Smooth muscle cell (in vitro differentiated cells): ENCODE measurements around the gene ART3. TPM values are rescaled to one million over a fixed set of nuclear protein-coding genes. Genes with fewer than 3 reads are reported as not detected.

Source experiments
- DNase-seq: peaks from one replicate; lab custom pipeline; 2025; ENCODE audit not compliant: unreplicated experiment; lab: John Stamatoyannopoulos, UW
- H2AFZ ChIP-seq: fragments of 200-600 bp; sonication (generic); 2 replicates; pipeline ENCODE4 v1.6.0; 2016; ENCODE audit warnings: antibody characterized with exemption, low read depth, mild to moderate bottlenecking
- H3F3A ChIP-seq: fragments of 200-600 bp; sonication (generic); 2 replicates; pipeline ENCODE4 v1.6.0; 2017; ENCODE audit warnings: antibody characterized with exemption, low read depth
- H3K27ac ChIP-seq: fragments of 200-600 bp; sonication (generic); 2 replicates; pipeline ENCODE4 v1.5.1; 2016; ENCODE audit warnings: low read depth, mild to moderate bottlenecking
- H3K27me3 ChIP-seq: fragments of 200-600 bp; sonication (generic); 2 replicates; pipeline ENCODE4 v1.6.1; 2016; ENCODE audit warnings: low read depth, mild to moderate bottlenecking
- H3K36me3 ChIP-seq: fragments of 200-600 bp; sonication (generic); 2 replicates; pipeline ENCODE4 v1.5.1; 2016; ENCODE audit warnings: low read depth
- H3K4me1 ChIP-seq: fragments of 200-600 bp; sonication (generic); 2 replicates; pipeline ENCODE4 v1.5.1; 2016; ENCODE audit warnings: low read depth
- H3K4me2 ChIP-seq: fragments of 200-600 bp; sonication (generic); 2 replicates; pipeline ENCODE4 v1.6.0; 2016; ENCODE audit warnings: mild to moderate bottlenecking
- H3K4me3 ChIP-seq: fragments of 200-600 bp; sonication (generic); 2 replicates; pipeline ENCODE4 v1.5.1; 2016; ENCODE audit warnings: mild to moderate bottlenecking
- H3K79me2 ChIP-seq: fragments of 200-600 bp; sonication (generic); 2 replicates; pipeline ENCODE4 v1.6.0; 2016; ENCODE audit warnings: low read depth, mild to moderate bottlenecking
- H3K9ac ChIP-seq: fragments of 200-600 bp; sonication (generic); 2 replicates; pipeline ENCODE4 v1.6.0; 2016; ENCODE audit warnings: low read depth
- H3K9me3 ChIP-seq: fragments of 200-600 bp; sonication (generic); replicated peaks from 2 replicates; pipeline ENCODE4 v1.5.1; 2016; ENCODE audit warnings: low read depth
- H4K20me1 ChIP-seq: fragments of 200-600 bp; sonication (generic); 2 replicates; pipeline ENCODE4 v1.6.0; 2016; ENCODE audit warnings: low read depth
- WGBS: methylation state at CpG from one replicate; pipeline ENCODE4 v1.1.7; 2016; ENCODE audit warnings: low lambda C conversion rate; 5-methylcytosine and 5-hydroxymethylcytosine counted together
- polyA plus RNA-seq: library from polyadenylated mRNA; unstranded; fragments of >200 nt; fragmentation: Nextera tagmentation; extraction: Ambion mirVana; gene quantifications from 2 replicates; pipeline ENCODE4 v1.2.1, GENCODE V29; 2016
- total RNA-seq: library from RNA; depleted of rRNA; stranded (reverse); fragments of >200 nt; gene quantifications from 2 replicates; pipeline ENCODE4 v1.2.3, GENCODE V29; 2014
- TF ChIP-seq, protein P1 (sequence below): fragments of 200-600 bp; sonication (generic); IDR thresholded peaks from 2 replicates; pipeline ENCODE4 v1.5.1; 2017; ENCODE audit warnings: borderline replicate concordance, mild to moderate bottlenecking, antibody characterized with exemption; ENCODE audit not compliant: insufficient read depth, poor library complexity, severe bottlenecking

ART3 gene
- total and polyA plus RNA-seq, 2 experiments from 2014 or later, result 0.93 TPM; not detected in 1

DNA sequence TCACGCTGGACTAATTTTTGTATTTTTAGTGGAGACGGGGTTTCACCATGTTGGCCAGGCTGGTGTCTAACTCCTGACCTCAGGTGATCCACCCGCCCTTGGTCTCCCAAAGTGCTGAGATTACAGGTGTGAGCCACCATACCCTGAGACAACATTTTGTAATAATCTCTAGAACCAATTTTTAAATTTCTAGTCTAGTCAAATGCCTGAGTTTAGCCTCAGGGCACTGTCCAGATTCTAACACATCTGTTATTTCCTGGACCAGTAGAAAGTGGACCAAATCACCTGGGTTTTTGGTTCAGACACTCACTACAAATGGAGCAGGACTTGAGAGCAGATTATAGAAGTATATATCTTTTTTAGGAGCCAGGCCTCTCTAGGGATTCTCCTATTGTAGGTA is 21.6 kb downstream of the ART3 start:
- H3F3A ChIP-seq, result no peaks in the 10 kb centered on the region
- H3K79me2 ChIP-seq, result no peaks in the 10 kb centered on the region
- no peak overlapping the region for H2AFZ ChIP-seq
- H3K4me2 ChIP-seq, result no peak overlapping the region
- no peaks in the 10 kb centered on the region for H3K4me1 ChIP-seq
- no peak overlapping the region for H3K27ac ChIP-seq
- H3K9me3 ChIP-seq, result no peaks in the 10 kb centered on the region
- H3K4me3 ChIP-seq, result no peak overlapping the region
- no peak overlapping the region for H3K9ac ChIP-seq
- H4K20me1 ChIP-seq, result no peaks in the 10 kb centered on the region
- TF ChIP-seq, protein P1, sequence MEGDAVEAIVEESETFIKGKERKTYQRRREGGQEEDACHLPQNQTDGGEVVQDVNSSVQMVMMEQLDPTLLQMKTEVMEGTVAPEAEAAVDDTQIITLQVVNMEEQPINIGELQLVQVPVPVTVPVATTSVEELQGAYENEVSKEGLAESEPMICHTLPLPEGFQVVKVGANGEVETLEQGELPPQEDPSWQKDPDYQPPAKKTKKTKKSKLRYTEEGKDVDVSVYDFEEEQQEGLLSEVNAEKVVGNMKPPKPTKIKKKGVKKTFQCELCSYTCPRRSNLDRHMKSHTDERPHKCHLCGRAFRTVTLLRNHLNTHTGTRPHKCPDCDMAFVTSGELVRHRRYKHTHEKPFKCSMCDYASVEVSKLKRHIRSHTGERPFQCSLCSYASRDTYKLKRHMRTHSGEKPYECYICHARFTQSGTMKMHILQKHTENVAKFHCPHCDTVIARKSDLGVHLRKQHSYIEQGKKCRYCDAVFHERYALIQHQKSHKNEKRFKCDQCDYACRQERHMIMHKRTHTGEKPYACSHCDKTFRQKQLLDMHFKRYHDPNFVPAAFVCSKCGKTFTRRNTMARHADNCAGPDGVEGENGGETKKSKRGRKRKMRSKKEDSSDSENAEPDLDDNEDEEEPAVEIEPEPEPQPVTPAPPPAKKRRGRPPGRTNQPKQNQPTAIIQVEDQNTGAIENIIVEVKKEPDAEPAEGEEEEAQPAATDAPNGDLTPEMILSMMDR, result no peak
- no peaks in the 10 kb centered on the region for H3K27me3 ChIP-seq
- WGBS, result 96% methylated on average over 3 of the region's 3 CpGs
- DNase-seq, result no peak
- no peaks in the 10 kb centered on the region for H3K36me3 ChIP-seq

DNA sequence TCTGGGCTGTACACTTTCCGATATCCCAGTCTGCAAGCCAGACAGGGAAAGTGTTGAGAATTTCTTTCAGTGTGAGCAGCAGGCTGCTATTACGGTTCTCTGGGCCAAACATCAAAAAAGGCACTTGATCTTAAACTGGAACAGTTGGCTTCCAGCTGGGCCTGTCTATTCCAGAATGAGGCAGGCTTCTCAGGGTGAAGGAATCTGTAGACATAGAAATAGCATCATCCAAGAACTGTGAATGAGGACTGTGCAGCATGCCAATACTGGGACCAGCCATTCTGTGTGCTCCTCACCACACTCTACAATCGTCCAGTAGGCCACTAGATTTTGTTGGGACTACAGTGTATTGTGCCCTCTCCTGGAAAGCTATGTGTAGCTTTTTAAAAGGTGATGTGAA is 31.1 kb downstream of the ART3 start:
- Histone ChIP-seq H4K20me1 (no peaks in the 10 kb centered on the region), H3F3A (no peaks in the 10 kb centered on the region), H2AFZ (no peak overlapping the region), H3K27me3 (no peaks in the 10 kb centered on the region), H3K27ac (no peak overlapping the region), H3K4me3 (no peak overlapping the region), H3K36me3 (no peaks in the 10 kb centered on the region), H3K9ac (no peak overlapping the region), H3K4me1 (no peaks in the 10 kb centered on the region), H3K79me2 (no peaks in the 10 kb centered on the region), H3K4me2 (no peak overlapping the region), H3K9me3 (no peaks in the 10 kb centered on the region)
- TF ChIP-seq, protein P1, result no peak
- no peak for DNase-seq
- 83% methylated on average over 3 of the region's 3 CpGs for WGBS

DNA sequence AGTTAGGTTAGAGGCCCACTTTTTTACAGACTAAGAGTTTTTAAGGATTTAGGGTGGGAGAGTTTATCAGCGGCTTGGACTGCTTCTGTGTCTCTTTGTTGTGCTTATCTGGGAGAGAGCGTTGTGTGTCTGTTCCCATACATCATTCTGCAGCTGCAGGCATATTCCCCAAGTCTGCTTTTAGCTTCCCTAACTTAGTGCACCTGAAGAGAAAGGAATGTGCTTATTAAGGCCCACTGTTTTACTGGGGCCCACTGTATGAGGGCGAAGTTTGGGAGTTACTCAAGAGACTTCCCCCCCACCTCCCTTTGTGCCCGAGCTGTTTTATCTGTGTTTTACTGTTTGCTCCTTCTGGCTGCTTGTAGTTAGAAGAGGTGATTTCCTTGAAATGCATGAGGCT is 31.9 kb downstream of the ART3 start:
- no peak overlapping the region for H3K9ac ChIP-seq
- no peak overlapping the region for H2AFZ ChIP-seq
- WGBS, result 53% methylated on average over 4 of the region's 4 CpGs
- H3K4me1 ChIP-seq, result no peaks in the 10 kb centered on the region
- TF ChIP-seq, protein P1, result no peak
- no peaks in the 10 kb centered on the region for H3K36me3 ChIP-seq
- H3F3A ChIP-seq, result no peaks in the 10 kb centered on the region
- H3K27ac ChIP-seq, result no peak overlapping the region
- no peaks in the 10 kb centered on the region for H3K9me3 ChIP-seq
- no peaks in the 10 kb centered on the region for H3K79me2 ChIP-seq
- H3K27me3 ChIP-seq, result no peaks in the 10 kb centered on the region
- H3K4me3 ChIP-seq, result no peak overlapping the region
- H4K20me1 ChIP-seq, result no peaks in the 10 kb centered on the region
- DNase-seq, result no peak
- no peak overlapping the region for H3K4me2 ChIP-seq

DNA sequence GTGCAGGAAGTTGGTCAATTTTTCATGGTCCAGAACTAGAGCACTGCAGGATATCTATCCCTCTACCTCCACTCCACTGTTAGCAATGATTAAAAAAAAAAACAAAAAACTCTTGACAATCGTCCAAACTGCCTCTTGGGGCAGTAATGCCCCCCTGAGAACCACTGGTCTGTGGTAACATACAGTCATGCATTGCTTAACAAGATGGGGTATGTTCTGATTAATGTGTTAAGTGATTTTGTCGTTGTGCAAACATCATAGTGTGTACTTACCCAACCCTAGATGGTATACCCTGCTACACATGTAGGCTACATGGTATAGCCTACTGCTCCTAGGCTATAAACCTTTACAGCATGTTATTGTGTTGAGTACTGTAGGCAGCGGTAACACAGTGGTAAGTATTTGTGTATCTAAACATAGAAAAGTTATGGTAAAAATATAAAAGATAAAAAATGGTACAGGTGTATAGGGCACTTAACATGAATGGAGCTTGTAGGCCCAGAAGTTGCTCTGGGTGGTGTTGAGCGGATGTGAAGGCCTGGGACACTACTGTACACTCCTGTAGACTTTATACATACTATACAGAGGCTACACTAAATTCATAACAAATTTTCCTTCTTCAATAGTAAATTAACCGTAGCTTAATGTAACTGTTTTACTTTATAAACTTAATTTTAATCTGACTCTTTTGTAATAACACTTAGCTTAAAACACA is 34.1 kb downstream of the ART3 start:
- Histone ChIP-seq H3F3A (no peaks in the 10 kb centered on the region), H3K27ac (no peak overlapping the region), H3K79me2 (no peaks in the 10 kb centered on the region), H3K9ac (no peak overlapping the region), H3K4me1 (no peaks in the 10 kb centered on the region), H3K9me3 (no peaks in the 10 kb centered on the region), H3K27me3 (no peaks in the 10 kb centered on the region), H2AFZ (no peak overlapping the region), H4K20me1 (no peaks in the 10 kb centered on the region), H3K36me3 (no peaks in the 10 kb centered on the region), H3K4me3 (no peak overlapping the region), H3K4me2 (no peak overlapping the region)
- TF ChIP-seq, protein P1, result no peak
- DNase-seq, result no peak
- 69% methylated on average over 5 of the region's 5 CpGs for WGBS
